ENCODE measurements around the gene CDS1. TPM values are rescaled to one million over a fixed set of nuclear protein-coding genes. Genes with fewer than 3 reads are reported as not detected.

CDS1 gene
- total RNA-seq, 2 donors from 2014 or later, result 13.9 to 19.9 TPM

DNA sequence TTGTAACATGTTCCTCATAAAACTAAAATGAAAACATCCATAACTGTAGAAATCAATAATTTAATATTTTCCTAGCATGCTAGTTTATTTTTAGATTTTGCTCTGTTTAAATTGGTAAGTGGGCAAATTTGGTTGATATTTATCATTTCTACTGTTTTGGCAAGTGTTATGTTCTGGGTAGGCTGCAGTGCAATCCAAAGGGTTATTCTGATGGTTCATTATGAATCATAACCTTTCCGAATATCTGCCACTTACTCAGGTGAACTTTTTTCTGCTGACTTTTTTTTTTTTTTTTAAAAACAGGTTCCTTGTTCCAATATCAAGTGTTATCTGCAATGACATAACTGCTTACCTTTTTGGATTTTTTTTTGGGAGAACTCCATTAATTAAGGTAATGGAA, 52.0 kb downstream of the CDS1 start:
- Histone ChIP-seq H3K4me3 (no peak overlapping the region), H3K36me3 (no peaks in the 10 kb centered on the region), H3K27ac (no peak overlapping the region), H3K27me3 (replicated peaks; ENCODE audit: insufficient read depth) (no peaks in the 10 kb centered on the region), H3K4me1 (replicated peaks) (no peaks in the 10 kb centered on the region), H3K9me3 (no peaks in the 10 kb centered on the region)
- no peak for TF ChIP-seq POLR2AphosphoS5 (IDR thresholded peaks at IDR 0.05)
- TF ChIP-seq, protein P1, sequence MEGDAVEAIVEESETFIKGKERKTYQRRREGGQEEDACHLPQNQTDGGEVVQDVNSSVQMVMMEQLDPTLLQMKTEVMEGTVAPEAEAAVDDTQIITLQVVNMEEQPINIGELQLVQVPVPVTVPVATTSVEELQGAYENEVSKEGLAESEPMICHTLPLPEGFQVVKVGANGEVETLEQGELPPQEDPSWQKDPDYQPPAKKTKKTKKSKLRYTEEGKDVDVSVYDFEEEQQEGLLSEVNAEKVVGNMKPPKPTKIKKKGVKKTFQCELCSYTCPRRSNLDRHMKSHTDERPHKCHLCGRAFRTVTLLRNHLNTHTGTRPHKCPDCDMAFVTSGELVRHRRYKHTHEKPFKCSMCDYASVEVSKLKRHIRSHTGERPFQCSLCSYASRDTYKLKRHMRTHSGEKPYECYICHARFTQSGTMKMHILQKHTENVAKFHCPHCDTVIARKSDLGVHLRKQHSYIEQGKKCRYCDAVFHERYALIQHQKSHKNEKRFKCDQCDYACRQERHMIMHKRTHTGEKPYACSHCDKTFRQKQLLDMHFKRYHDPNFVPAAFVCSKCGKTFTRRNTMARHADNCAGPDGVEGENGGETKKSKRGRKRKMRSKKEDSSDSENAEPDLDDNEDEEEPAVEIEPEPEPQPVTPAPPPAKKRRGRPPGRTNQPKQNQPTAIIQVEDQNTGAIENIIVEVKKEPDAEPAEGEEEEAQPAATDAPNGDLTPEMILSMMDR (IDR thresholded peaks at IDR 0.05), result no peak
- TF ChIP-seq POLR2A (IDR thresholded peaks at IDR 0.05), result no peak
- 74% methylated on average over 1 of the region's 1 CpG for WGBS
- intact Hi-C loops (cut with DNase I), result no loop called here
- DNase-seq (ENCODE audit: low spot score), result no peak

DNA sequence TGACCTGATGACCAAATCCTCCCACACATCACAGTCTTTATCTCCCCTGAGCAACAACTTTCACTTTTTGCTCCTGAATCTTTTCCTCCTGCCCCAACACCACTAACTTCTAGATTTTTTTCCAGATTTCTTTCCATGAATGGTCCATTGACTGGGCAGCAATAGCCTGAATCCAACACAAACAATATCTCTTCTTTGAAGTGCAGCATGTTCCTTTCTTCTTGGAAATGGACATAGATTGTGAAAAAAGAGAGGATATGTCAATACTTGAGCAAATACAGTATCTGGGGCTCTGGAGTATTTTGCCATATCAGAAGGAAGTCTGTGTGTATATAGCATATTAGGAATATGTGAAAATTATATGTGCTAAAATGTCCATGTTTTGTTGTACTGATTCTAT, 55.2 kb downstream of the CDS1 start:
- TF ChIP-seq POLR2AphosphoS5 (IDR thresholded peaks at IDR 0.05) (no peak), POLR2A (IDR thresholded peaks at IDR 0.05) (no peak)
- TF ChIP-seq, protein P1 (IDR thresholded peaks at IDR 0.05), result no peak
- DNase-seq (ENCODE audit: low spot score), result no peak
- H3K9me3 ChIP-seq, result no peaks in the 10 kb centered on the region

DNA sequence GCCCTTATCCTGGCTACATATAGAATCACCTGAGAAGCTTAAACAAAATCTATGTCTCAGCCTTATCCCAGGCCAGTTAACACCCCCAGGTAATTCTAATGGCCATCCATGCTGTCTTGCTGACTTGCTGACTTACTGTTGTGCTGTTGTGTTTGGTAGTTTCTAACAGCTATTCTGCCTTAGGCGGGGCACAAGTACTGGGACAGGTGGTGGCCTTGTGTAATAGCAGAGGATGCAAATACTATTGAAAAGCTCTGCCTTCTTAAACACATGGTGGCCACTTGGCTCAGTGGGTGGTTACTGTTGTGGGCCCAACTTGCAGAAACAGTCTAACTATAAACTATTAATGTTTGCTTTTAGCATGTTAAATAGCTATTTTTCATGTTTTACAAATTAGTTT, 56.2 kb downstream of the CDS1 start:
- H3K9me3 ChIP-seq, result no peaks in the 10 kb centered on the region
- TF ChIP-seq, protein P1 (IDR thresholded peaks at IDR 0.05), result no peak
- H3K36me3 ChIP-seq, result no peaks in the 10 kb centered on the region
- intact Hi-C loops (cut with DNase I), result no loop called here
- no peak for DNase-seq (ENCODE audit: low spot score)
- H3K4me1 ChIP-seq (replicated peaks), result no peaks in the 10 kb centered on the region
- 94% methylated on average over 1 of the region's 1 CpG for WGBS
- H3K27ac ChIP-seq, result no peak overlapping the region
- H3K27me3 ChIP-seq (replicated peaks; ENCODE audit: insufficient read depth), result no peaks in the 10 kb centered on the region
- no peak overlapping the region for H3K4me3 ChIP-seq

More for the DNA sequence above, 55.2 kb downstream of the CDS1 start:
- H3K4me1 ChIP-seq (replicated peaks), result no peaks in the 10 kb centered on the region
- intact Hi-C loops (cut with DNase I), result no loop called here
- no peaks in the 10 kb centered on the region for H3K27me3 ChIP-seq (replicated peaks; ENCODE audit: insufficient read depth)
- no peak overlapping the region for H3K4me3 ChIP-seq
- H3K27ac ChIP-seq, result no peak overlapping the region
- H3K36me3 ChIP-seq, result no peaks in the 10 kb centered on the region

DNA sequence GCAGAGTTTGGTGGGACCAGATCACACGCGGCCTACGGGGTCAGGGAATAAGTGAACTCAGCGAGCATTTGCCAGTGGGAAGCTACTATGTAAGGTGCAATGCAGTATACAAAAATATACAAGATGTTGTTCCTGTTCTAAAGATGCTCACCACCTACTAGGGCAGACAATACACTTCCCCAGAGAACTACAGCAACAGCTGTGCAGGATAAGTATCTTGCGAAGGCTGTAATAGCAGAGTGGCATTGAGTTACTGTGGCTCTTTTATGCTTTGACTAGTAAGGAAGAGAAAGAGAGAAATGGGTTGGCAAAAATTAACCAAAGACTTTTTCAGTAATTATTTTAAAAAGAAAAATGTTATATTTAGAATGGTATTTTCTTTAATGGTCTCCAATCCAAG, 61.2 kb downstream of the CDS1 start:
- 98% methylated on average over 5 of the region's 5 CpGs for WGBS
- H3K9me3 ChIP-seq, result no peaks in the 10 kb centered on the region
- DNase-seq (ENCODE audit: low spot score), result no peak
- no peaks in the 10 kb centered on the region for H3K4me1 ChIP-seq (replicated peaks)
- TF ChIP-seq POLR2AphosphoS5 (IDR thresholded peaks at IDR 0.05), result no peak
- no peak for TF ChIP-seq POLR2A (IDR thresholded peaks at IDR 0.05)
- TF ChIP-seq, protein P1 (IDR thresholded peaks at IDR 0.05), result no peak
- intact Hi-C loops (cut with DNase I), result no loop called here
- no peak overlapping the region for H3K4me3 ChIP-seq
- no peak overlapping the region for H3K27ac ChIP-seq
- H3K27me3 ChIP-seq (replicated peaks; ENCODE audit: insufficient read depth), result no peaks in the 10 kb centered on the region
- no peaks in the 10 kb centered on the region for H3K36me3 ChIP-seq

DNA sequence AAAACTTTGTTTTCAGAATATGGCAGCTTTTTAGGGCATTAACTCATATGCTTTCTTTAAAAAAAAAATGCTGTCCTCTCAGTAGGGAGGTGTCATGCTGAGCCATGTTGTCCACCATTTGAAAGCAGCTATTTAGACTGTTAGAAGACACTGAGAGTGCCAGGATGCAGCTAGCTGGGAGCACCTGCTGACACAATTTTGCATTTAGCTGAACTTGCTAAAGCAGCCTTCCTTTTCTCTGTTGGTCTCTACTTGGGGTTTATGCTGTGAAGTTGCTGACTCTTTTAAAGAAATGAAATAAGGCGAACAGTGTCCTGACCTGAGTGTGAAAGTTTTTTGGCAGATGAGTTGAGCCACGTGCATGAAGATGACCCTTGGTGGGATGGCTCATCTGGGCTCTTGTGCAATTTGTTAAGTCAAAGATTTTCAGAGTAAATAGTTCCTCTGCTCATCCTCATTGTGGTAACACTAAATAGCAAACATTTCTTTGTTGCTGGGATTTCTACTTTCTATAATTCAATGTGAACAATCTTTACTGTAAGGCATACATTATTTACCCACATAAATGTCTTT, 64.5 kb downstream of the CDS1 start:
- Histone ChIP-seq H3K9me3 (no peaks in the 10 kb centered on the region), H3K4me1 (replicated peaks) (no peaks in the 10 kb centered on the region), H3K4me3 (no peak overlapping the region), H3K27ac (no peak overlapping the region), H3K36me3 (no peaks in the 10 kb centered on the region), H3K27me3 (replicated peaks; ENCODE audit: insufficient read depth) (no peaks in the 10 kb centered on the region)
- DNase-seq (ENCODE audit: low spot score), result no peak
- no peak for TF ChIP-seq POLR2A (IDR thresholded peaks at IDR 0.05)
- TF ChIP-seq, protein P1 (IDR thresholded peaks at IDR 0.05), result no peak
- no peak for TF ChIP-seq POLR2AphosphoS5 (IDR thresholded peaks at IDR 0.05)
- intact Hi-C loops (cut with DNase I), result no loop called here
- 83% methylated on average over 2 of the region's 2 CpGs for WGBS

All from prostate gland (tissue), 2 donors.